HCT116 (cell line): ENCODE measurements around the gene ZNF519. TPM values are rescaled to one million over a fixed set of nuclear protein-coding genes. Genes with fewer than 3 reads are reported as not detected.

ENCODE experiments used
- ATAC-seq: fragments of 200-7000 bp; cut with Tn5 transposase; 2 replicates; pipeline ENCODE4 v1.9.1; 2020; ENCODE audit warnings: mild to moderate bottlenecking, moderate library complexity
- BruUV-seq: library from RNA; stranded (reverse); fragments of 400-500 nt; replicated peaks from 2 replicates; lab custom pipeline; 2021; lab: Mats Ljungman, UMichigan
- CTCF ChIA-PET: fragments of 300-600 bp; sonication (Branson Sonifier 250); formaldehyde crosslinking; loops from one replicate; lab custom pipeline; 2021; ENCODE audit warnings: antibody characterized with exemption; lab: Charles Lee
- POLR2A ChIA-PET: fragments of 300-600, 350-600 bp; sonication (Branson Sonifier 250); formaldehyde crosslinking; loops from one replicate; lab custom pipeline; 2021; ENCODE audit warnings: antibody characterized with exemption; lab: Charles Lee
- RAD21 ChIA-PET, 2 experiments: fragments of 300-600 bp; sonication (Branson Sonifier 250); formaldehyde crosslinking; loops; one replicate each; lab custom pipeline; 2023; ENCODE audit warnings: low total read pairs in 2 of 2; ENCODE audit not compliant: uncharacterized antibody in 2 of 2, unreplicated experiment in 2 of 2, low non-redundant PET in 1 of 2; lab: Charles Lee
- DNase-seq: peaks from one replicate; pipeline ENCODE4 v3.0.0-alpha.2; 2010; ENCODE audit warnings: low read depth, low spot score
- H2AFZ ChIP-seq: fragments of 200-600 bp; shearing (Covaris generic), sonication (generic); 2 replicates; pipeline ENCODE4 v1.6.1; 2017; ENCODE audit warnings: low read depth, mixed run types, mixed read lengths, antibody characterized with exemption, low read length; ENCODE audit not compliant: poor library complexity, severe bottlenecking
- H3K27ac ChIP-seq: 2 replicates; pipeline ENCODE4 v1.5.1; 2012; ENCODE audit warnings: low read depth, low read length
- H3K27me3 ChIP-seq: fragments of 200-600 bp; sonication (generic); 2 replicates; pipeline ENCODE4 v1.6.1; 2016; ENCODE audit warnings: mixed run types, low read length, mixed read lengths; ENCODE audit not compliant: insufficient read depth
- H3K36me3 ChIP-seq, 2 experiments: fragments of 200-500 bp in 1 of 2; fragments of 200-600 bp in 1 of 2; sonication (Bioruptor generic) in 1 of 2; sonication (generic) in 1 of 2; 2 replicates each; pipeline versions ENCODE4 v1.5.1 to v1.6.1; 2014 to 2016; ENCODE audit warnings: low read length in 2 of 2, inconsistent platforms in 1 of 2, mixed read lengths in 1 of 2, mixed run types in 1 of 2; ENCODE audit not compliant: insufficient read depth in 2 of 2, control insufficient read depth in 1 of 2
- H3K4me1 ChIP-seq, 2 experiments: fragments of 200-600 bp in 1 of 2; sonication (generic) in 1 of 2; 2 replicates each; pipeline versions ENCODE4 v1.5.1 to v1.6.1; 2012 to 2017; ENCODE audit warnings: low read length in 2 of 2, inconsistent platforms in 1 of 2, mild to moderate bottlenecking in 1 of 2, mixed read lengths in 1 of 2, mixed run types in 1 of 2, moderate library complexity in 1 of 2; ENCODE audit not compliant: insufficient read depth in 2 of 2, control insufficient read depth in 1 of 2
- H3K4me2 ChIP-seq: fragments of 200-600 bp; sonication (generic); 2 replicates; pipeline ENCODE4 v1.6.1; 2017; ENCODE audit warnings: mixed run types, low read length, mixed read lengths
- H3K4me3 ChIP-seq, 2 experiments: fragments of 200-600 bp in 1 of 2; sonication (generic) in 1 of 2; replicated peaks in 1 of 2; 2 replicates each; pipeline ENCODE4 v1.5.1; 2011 to 2016; ENCODE audit warnings: low read length in 2 of 2, control low read depth in 1 of 2, low read depth in 1 of 2, mild to moderate bottlenecking in 1 of 2, mixed read lengths in 1 of 2, mixed run types in 1 of 2
- H3K79me2 ChIP-seq: fragments of 200-600 bp; sonication (generic); 2 replicates; pipeline ENCODE4 v1.6.1; 2017; ENCODE audit warnings: mild to moderate bottlenecking, mixed run types, low read length, moderate library complexity, mixed read lengths; ENCODE audit not compliant: insufficient read depth
- H3K9ac ChIP-seq: fragments of 200-600 bp; sonication (generic); 2 replicates; pipeline ENCODE4 v1.6.1; 2016; ENCODE audit warnings: low read length, mixed read lengths
- H3K9me2 ChIP-seq: fragments of 200-600 bp; sonication (generic), shearing (Covaris generic); 2 replicates; pipeline ENCODE4 v1.6.1; 2017; ENCODE audit warnings: mixed run types, mild to moderate bottlenecking, moderate library complexity; ENCODE audit not compliant: insufficient read depth
- H3K9me3 ChIP-seq, 2 experiments: fragments of 200-500 bp in 1 of 2; fragments of 200-600 bp in 1 of 2; sonication (Bioruptor generic) in 1 of 2; sonication (generic) in 1 of 2; 2 replicates each; pipeline ENCODE4 v1.6.1; 2014 to 2017; ENCODE audit warnings: low read length in 2 of 2, mixed read lengths in 2 of 2, inconsistent platforms in 1 of 2, low read depth in 1 of 2, mild to moderate bottlenecking in 1 of 2, mixed run types in 1 of 2, moderate library complexity in 1 of 2; ENCODE audit not compliant: control insufficient read depth in 1 of 2, insufficient read depth in 1 of 2
- H4K20me1 ChIP-seq: fragments of 200-600 bp; sonication (generic), shearing (Covaris generic); 2 replicates; pipeline ENCODE4 v1.6.1; 2017; ENCODE audit warnings: mixed run types, mild to moderate bottlenecking, moderate library complexity; ENCODE audit not compliant: insufficient read depth
- CBX3 ChIP-seq: IDR thresholded peaks from 2 replicates; pipeline ENCODE4 v1.6.1; 2012; ENCODE audit warnings: low read depth
- CEBPB ChIP-seq: IDR thresholded peaks from 2 replicates; pipeline ENCODE4 v1.6.1; 2012; ENCODE audit warnings: low read depth
- EGR1 ChIP-seq: IDR thresholded peaks from 2 replicates; pipeline ENCODE4 v1.6.1; 2012; ENCODE audit warnings: low read depth
- ELF1 ChIP-seq: IDR thresholded peaks from 2 replicates; pipeline ENCODE4 v1.6.1; 2012; ENCODE audit warnings: low read depth, borderline replicate concordance
- EZH2 ChIP-seq: fragments of 200-600 bp; sonication (generic); IDR thresholded peaks from 2 replicates; pipeline ENCODE4 v1.6.1; 2017; ENCODE audit warnings: antibody characterized with exemption, mixed run types
- EZH2phosphoT487 ChIP-seq: fragments of 200-600 bp; IDR thresholded peaks from 2 replicates; pipeline ENCODE4 v1.6.1; 2018; ENCODE audit warnings: antibody characterized with exemption, borderline replicate concordance
- FOSL1 ChIP-seq: IDR thresholded peaks from 2 replicates; pipeline ENCODE4 v1.6.1; 2012; ENCODE audit warnings: low read depth
- JUND ChIP-seq: IDR thresholded peaks from 2 replicates; pipeline ENCODE4 v1.6.1; 2012
- MAX ChIP-seq: IDR thresholded peaks from 2 replicates; pipeline ENCODE4 v1.6.1; 2012
- POLR2A ChIP-seq: IDR thresholded peaks from 2 replicates; pipeline ENCODE4 v1.7.0; 2011; ENCODE audit warnings: borderline replicate concordance; ENCODE audit not compliant: insufficient read depth, insufficient read length; ENCODE audit errors: extremely low read depth
- POLR2AphosphoS5 ChIP-seq: IDR thresholded peaks from 2 replicates; pipeline ENCODE4 v1.6.1; 2011; ENCODE audit warnings: mild to moderate bottlenecking, low read depth, low read length, moderate library complexity
- RAD21 ChIP-seq: IDR thresholded peaks from 2 replicates; pipeline ENCODE4 v1.6.1; 2012; ENCODE audit warnings: low read depth, mild to moderate bottlenecking
- SIN3A ChIP-seq: IDR thresholded peaks from 2 replicates; pipeline ENCODE4 v1.6.1; 2012; ENCODE audit warnings: low read depth
- SRF ChIP-seq: IDR thresholded peaks from 2 replicates; pipeline ENCODE4 v1.6.1; 2012; ENCODE audit warnings: low read depth
- TCF7L2 ChIP-seq: IDR thresholded peaks from 2 replicates; pipeline ENCODE4 v1.7.0; 2011; ENCODE audit warnings: borderline replicate concordance, inconsistent platforms; ENCODE audit not compliant: insufficient read depth, insufficient read length; ENCODE audit errors: extremely low read depth
- ZFX ChIP-seq: fragments of 450-650 bp; IDR thresholded peaks from 2 replicates; pipeline ENCODE4 v1.6.1; 2017
- intact Hi-C: fragments of 100-400 bp; cut with micrococcal nuclease; formaldehyde crosslinking; loops from 2 replicates; pipeline ENCODE4 v1.10.0; 2022
- total RNA-seq: library from RNA; stranded (reverse); gene quantifications from one replicate; pipeline ENCODE4 v1.2.1, GENCODE V29; 2021; ENCODE audit not compliant: unreplicated experiment
- TF ChIP-seq, protein P1 (sequence below): IDR thresholded peaks from 2 replicates; pipeline ENCODE4 v1.6.1; 2012

Gene ZNF519
- total RNA-seq, 1 experiment from 2014 or later: 6.5 TPM

DNA sequence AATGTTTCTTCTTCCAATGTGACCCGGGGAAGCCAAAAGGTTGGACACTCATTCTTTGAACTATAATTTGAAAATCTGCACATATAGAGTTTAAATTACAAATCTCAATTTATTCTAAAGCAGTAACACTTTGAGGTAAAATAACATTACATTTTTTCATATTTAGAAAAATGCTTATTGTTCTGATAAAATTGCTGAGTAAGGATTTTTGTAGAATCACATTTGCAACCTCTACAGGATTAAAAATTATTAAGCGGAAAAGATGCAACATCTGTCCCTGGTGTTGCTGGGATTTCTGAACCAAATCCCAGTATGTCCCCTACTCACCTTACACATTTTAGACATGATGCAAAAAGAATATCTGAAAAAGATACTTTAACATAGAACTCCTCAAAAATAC, 10.1 kb downstream of the ZNF519 start:
- no peak overlapping the region for H3K4me2 ChIP-seq

DNA sequence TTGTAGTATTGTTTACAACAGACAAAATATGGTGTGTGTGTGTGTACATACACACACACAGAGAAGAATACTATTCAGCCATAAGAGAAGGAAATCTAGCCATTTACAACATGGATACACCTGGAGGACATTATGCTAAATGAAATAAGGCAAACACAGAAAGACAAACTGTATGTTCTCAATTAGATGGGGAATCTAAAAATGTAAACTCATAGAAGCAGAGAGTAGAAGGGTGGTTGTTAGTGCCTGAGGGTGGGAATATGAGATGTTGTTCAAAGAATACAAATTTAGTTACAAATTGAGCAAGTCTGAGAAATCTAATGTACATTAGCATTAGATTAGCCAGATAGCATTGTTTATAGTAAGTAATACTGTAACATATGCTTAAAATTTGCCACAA, 11.3 kb downstream of the ZNF519 start:
- no peaks in the 10 kb centered on the region for H3K27me3 ChIP-seq
- H3K4me2 ChIP-seq: no peak overlapping the region
- ChIA-PET RAD21 (no interaction called here), POLR2A (no interaction called here), CTCF (no interaction called here)
- no peak for DNase-seq
- TF ChIP-seq SIN3A (no peak), CEBPB (no peak), JUND (no peak), CBX3 (no peak), ELF1 (no peak), POLR2A (no peak), ZFX (no peak), EZH2 (no peak), EGR1 (no peak), SRF (no peak), TCF7L2 (no peak)
- TF ChIP-seq, protein P1, sequence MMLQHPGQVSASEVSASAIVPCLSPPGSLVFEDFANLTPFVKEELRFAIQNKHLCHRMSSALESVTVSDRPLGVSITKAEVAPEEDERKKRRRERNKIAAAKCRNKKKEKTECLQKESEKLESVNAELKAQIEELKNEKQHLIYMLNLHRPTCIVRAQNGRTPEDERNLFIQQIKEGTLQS: no peak
- no peaks in the 10 kb centered on the region for H3K9me2 ChIP-seq
- H3K9ac ChIP-seq: no peak overlapping the region
- no peak for ATAC-seq
- no peak overlapping the region for H2AFZ ChIP-seq
- H3K4me3 ChIP-seq: no peak overlapping the region
- H3K9me3 ChIP-seq: no peaks in the 10 kb centered on the region; a peak in 2 of 4 replicates
- no peaks in the 10 kb centered on the region for H3K4me1 ChIP-seq
- BruUV-seq: no TSS peak
- peaks cover 86% of the 10 kb centered on the region for H3K79me2 ChIP-seq
- H4K20me1 ChIP-seq: no peaks in the 10 kb centered on the region
- H3K36me3 ChIP-seq: peaks cover 0 to 12% of the 10 kb centered on the region in 2 experiments; a peak in 3 of 4 replicates
- no peak overlapping the region for H3K27ac ChIP-seq
- intact Hi-C loops: no loop called here

More for the DNA sequence above, 10.1 kb downstream of the ZNF519 start:
- CTCF ChIA-PET: no interaction called here
- TF ChIP-seq RAD21 (no peak), MAX (no peak), POLR2AphosphoS5 (no peak), EZH2phosphoT487 (no peak), FOSL1 (no peak)
- no peaks in the 10 kb centered on the region for H3K27me3 ChIP-seq
- ATAC-seq (no peak), DNase-seq (no peak)
- intact Hi-C loops: no loop called here
- H3K4me3 ChIP-seq: no peak overlapping the region
- peaks cover 0 to 12% of the 10 kb centered on the region in 2 experiments; a peak in 3 of 4 replicates for H3K36me3 ChIP-seq
- RAD21 ChIA-PET: no interaction called here
- H2AFZ ChIP-seq: no peak overlapping the region
- no peak overlapping the region for H3K9ac ChIP-seq
- no TSS peak for BruUV-seq
- POLR2A ChIA-PET: no interaction called here
- H3K27ac ChIP-seq: no peak overlapping the region
- H3K9me3 ChIP-seq: no peaks in the 10 kb centered on the region; a peak in 2 of 4 replicates
- no peaks in the 10 kb centered on the region for H3K4me1 ChIP-seq
- H3K9me2 ChIP-seq: no peaks in the 10 kb centered on the region
- H3K79me2 ChIP-seq: peaks cover 87% of the 10 kb centered on the region
- no peaks in the 10 kb centered on the region for H4K20me1 ChIP-seq
